ENCODE data around the gene HECTD1.

The HECTD1 gene

DNA sequence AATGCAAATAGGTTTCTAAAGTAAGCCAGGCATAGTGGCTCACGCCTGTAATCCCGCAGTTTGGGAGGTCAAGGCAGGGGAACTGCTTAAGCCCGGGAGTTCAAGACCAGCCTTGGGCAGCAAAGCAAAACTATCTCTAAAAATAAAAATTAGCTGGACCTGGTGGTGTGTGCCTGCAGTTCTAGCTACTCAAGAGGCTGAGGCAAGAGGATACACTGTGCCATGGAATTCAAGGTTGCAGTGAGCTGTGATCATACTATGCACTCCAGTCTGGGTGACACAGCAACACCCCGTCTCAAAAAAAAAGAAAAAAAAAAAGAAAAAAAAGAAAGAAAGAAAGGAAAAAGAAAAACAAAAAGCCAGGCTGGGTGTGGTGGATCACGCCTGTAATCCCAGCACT, 46.3 kb downstream of the HECTD1 start:
- 0 out of 2 replicates have a peak, but pooled peaks cover 2% of the 10 kb centered on the region for H3K4me1 ChIP-seq (ENCODE audit: control insufficient read depth, insufficient read depth, low read length)

More for the DNA sequence above, 46.3 kb downstream of the HECTD1 start:
- TF ChIP-seq, protein P1, sequence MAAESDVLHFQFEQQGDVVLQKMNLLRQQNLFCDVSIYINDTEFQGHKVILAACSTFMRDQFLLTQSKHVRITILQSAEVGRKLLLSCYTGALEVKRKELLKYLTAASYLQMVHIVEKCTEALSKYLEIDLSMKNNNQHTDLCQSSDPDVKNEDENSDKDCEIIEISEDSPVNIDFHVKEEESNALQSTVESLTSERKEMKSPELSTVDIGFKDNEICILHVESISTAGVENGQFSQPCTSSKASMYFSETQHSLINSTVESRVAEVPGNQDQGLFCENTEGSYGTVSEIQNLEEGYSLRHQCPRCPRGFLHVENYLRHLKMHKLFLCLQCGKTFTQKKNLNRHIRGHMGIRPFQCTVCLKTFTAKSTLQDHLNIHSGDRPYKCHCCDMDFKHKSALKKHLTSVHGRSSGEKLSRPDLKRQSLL (tag by site-specific recombination; IDR thresholded peaks at IDR 0.05) = no peak
- no peak for TF ChIP-seq ZNF529 (tag by site-specific recombination; IDR thresholded peaks at IDR 0.05; ENCODE audit: insufficient replicate concordance)
- no peak for TF ChIP-seq ZNF202 (tag by site-specific recombination; IDR thresholded peaks at IDR 0.05; ENCODE audit: borderline replicate concordance)
- no peak for TF ChIP-seq PATZ1 (tag by site-specific recombination; IDR thresholded peaks at IDR 0.05)
- TF ChIP-seq ZNF837 (tag by site-specific recombination; IDR thresholded peaks at IDR 0.05) = no peak
- no peak for TF ChIP-seq HOXD13 (CRISPR knock-in tag; IDR thresholded peaks at IDR 0.05; ENCODE audit: borderline replicate concordance)
- TF ChIP-seq HOXA7 (CRISPR knock-in tag; IDR thresholded peaks at IDR 0.05; ENCODE audit: borderline replicate concordance) = no peak
- TF ChIP-seq ZNF311 (tag by site-specific recombination; IDR thresholded peaks at IDR 0.05; ENCODE audit: borderline replicate concordance) = no peak
- no peak for TF ChIP-seq ZNF768 (tag by site-specific recombination; IDR thresholded peaks at IDR 0.05)
- TF ChIP-seq ZNF146 (tag by site-specific recombination; IDR thresholded peaks at IDR 0.05) = no peak
- TF ChIP-seq ZSCAN23 (tag by site-specific recombination; IDR thresholded peaks at IDR 0.05) = no peak
- no peak for TF ChIP-seq ZNF518A (tag by site-specific recombination; conservative IDR thresholded peaks at IDR 0.05; ENCODE audit: low read depth)
- no peak for TF ChIP-seq GLI2 (tag by site-specific recombination; IDR thresholded peaks at IDR 0.05; ENCODE audit: borderline replicate concordance, low read depth)
- no peak for TF ChIP-seq ZNF398 (tag by site-specific recombination; IDR thresholded peaks at IDR 0.05)
- TF ChIP-seq, protein P2, sequence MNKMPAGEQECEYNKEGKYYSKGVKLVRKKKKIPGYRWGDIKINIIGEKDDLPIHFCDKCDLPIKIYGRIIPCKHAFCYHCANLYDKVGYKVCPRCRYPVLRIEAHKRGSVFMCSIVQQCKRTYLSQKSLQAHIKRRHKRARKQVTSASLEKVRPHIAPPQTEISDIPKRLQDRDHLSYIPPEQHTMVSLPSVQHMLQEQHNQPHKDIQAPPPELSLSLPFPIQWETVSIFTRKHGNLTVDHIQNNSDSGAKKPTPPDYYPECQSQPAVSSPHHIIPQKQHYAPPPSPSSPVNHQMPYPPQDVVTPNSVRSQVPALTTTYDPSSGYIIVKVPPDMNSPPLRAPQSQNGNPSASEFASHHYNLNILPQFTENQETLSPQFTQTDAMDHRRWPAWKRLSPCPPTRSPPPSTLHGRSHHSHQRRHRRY (tag by site-specific recombination; IDR thresholded peaks at IDR 0.05) = no peak
- no peak for TF ChIP-seq EGR2 (tag by site-specific recombination; IDR thresholded peaks at IDR 0.05; ENCODE audit: low read depth)
- TF ChIP-seq SCRT1 (tag by site-specific recombination; IDR thresholded peaks at IDR 0.05; ENCODE audit: borderline replicate concordance) = no peak
- TF ChIP-seq ZBTB1 (tag by site-specific recombination; IDR thresholded peaks at IDR 0.05) = no peak
- CTCF ChIA-PET = no interaction called here
- Histone ChIP-seq H3K9me3 (ENCODE audit: control insufficient read depth, insufficient read depth, low read depth, low read length) (no peaks in the 10 kb centered on the region), H3K4me3 (ENCODE audit: low read depth, low read length) (no peak overlapping the region), H3K27ac (ENCODE audit: extremely low read depth, low read depth, low read length) (no peak overlapping the region), H3K36me3 (ENCODE audit: control insufficient read depth in 2 of 2, insufficient read depth in 1 of 2, low read length in 2 of 2) (peaks cover 51 to 60% of the 10 kb centered on the region in 2 experiments)
- POLR2A ChIA-PET = no interaction called here
